GM18868 (cell line): ENCODE measurements around the gene ITGAD.

Experiments
- ATAC-seq: cut with Tn5 transposase; IDR thresholded peaks from one replicate; pipeline ENCODE4 v1.9.1; 2021; ENCODE audit warnings: mild to moderate bottlenecking, moderate library complexity; ENCODE audit not compliant: unreplicated experiment

Gene ITGAD

DNA sequence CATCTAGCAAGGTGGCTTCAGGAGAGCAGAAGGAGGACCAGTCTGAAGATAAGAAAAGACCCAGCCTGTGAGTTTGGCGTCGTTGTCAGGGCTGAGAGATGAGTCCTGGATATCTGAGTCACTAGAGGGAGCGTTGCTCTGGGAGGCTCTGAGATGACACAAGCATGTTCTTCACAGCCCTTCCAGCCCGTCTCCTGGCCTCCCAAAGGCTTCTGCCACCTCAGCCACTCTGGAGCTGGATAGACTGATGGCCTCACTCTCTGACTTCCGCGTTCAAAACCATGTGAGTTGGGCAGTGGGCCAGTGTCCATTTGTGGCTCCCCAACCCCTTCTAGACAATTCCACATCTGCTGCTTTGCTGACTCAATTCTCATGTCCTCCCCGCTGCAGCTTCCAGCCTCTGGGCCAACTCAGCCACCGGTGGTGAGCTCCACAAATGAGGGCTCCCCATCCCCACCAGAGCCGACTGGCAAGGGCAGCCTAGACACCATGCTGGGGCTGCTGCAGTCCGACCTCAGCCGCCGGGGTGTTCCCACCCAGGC lies 81.1 kb downstream of the ITGAD start:
- no peak for ATAC-seq

DNA sequence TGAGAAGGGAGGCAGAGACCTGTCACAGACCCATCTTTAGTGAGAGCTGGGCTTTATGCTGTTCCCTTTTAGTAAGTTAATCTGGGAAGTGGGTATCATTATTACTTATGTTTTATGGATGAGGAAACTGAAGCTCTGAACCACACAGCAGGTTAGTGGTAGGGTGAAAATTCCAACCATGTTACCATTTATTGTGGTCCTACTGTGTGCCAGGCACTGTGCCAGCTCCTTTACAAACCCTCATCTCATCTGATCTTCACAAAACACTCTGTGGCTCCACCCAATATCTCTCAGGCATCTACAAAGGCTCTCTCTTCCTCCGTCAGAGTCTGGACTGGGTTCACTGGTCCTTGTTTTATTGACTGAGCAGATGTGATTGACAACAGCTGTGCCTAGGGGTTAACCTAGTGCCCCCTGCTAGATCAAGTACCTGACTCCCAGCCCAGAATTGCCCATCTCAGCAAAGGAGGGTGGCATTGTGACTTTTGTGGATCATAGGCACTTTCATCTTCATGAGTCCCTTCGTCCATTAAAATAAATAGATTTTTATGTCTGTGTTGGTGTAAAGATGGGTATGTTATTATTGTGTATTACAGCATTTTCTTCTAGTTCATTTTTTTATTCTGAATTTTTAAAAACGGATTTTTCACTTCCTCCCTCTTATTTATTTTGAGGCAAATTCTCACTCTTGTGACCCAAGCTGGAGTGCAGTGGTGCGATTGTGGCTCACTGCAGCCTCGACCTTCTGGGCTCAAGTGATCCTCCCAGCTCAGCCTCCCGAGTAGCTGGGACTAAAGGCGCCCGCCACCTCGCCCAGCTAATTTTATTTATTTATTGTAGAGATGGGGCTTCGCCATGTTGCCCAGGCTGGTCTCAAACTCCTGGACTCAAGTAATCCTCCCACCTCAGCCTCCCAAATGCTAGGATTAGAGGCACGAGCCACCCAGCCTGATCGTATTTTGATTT lies 81.9 kb downstream of the ITGAD start:
- no peak for ATAC-seq

DNA sequence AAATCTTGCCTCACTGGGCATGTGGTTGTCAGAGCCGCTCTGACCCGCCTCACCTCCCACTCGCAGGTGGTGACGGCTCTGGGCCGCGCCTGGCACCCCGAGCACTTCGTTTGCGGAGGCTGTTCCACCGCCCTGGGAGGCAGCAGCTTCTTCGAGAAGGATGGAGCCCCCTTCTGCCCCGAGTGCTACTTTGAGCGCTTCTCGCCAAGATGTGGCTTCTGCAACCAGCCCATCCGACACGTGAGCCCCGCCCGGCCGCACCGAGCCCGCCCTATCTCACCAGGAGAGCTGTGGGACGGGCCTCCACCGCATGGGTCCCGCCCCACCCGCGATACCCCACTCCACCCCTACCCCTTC lies 82.8 kb downstream of the ITGAD start:
- ATAC-seq: no peak
